Measurements from ENCODE around the gene PPP4R3C.
"Not testable (repeated sequence)": the region's sequence is repeated elsewhere in the genome, so short reads cannot be mapped to it uniquely, and the experiment has no call there.

The PPP4R3C gene

GRCh38 chrX:27446423-27446822 is 16.7 kb downstream of the PPP4R3C start:
- TF ChIP-seq, protein P1, sequence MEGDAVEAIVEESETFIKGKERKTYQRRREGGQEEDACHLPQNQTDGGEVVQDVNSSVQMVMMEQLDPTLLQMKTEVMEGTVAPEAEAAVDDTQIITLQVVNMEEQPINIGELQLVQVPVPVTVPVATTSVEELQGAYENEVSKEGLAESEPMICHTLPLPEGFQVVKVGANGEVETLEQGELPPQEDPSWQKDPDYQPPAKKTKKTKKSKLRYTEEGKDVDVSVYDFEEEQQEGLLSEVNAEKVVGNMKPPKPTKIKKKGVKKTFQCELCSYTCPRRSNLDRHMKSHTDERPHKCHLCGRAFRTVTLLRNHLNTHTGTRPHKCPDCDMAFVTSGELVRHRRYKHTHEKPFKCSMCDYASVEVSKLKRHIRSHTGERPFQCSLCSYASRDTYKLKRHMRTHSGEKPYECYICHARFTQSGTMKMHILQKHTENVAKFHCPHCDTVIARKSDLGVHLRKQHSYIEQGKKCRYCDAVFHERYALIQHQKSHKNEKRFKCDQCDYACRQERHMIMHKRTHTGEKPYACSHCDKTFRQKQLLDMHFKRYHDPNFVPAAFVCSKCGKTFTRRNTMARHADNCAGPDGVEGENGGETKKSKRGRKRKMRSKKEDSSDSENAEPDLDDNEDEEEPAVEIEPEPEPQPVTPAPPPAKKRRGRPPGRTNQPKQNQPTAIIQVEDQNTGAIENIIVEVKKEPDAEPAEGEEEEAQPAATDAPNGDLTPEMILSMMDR (IDR thresholded peaks at IDR 0.05; ENCODE audit: insufficient read depth, low read length, poor library complexity, severe bottlenecking), result no peak
- DNase-seq (ENCODE audit: extremely low read depth, insufficient read length), result no peak
- no peaks in the 10 kb centered on the region for H3K27me3 ChIP-seq (replicated peaks; ENCODE audit: control insufficient read depth, insufficient read depth, low read length)
- no peak overlapping the region for H3K4me3 ChIP-seq (replicated peaks; ENCODE audit: low read depth, low read length)
- no peaks in the 10 kb centered on the region for H3K36me3 ChIP-seq (ENCODE audit: control insufficient read depth, insufficient read depth, low read length)

- Histone ChIP-seq H3K4me3 (replicated peaks; ENCODE audit: low read depth, low read length) (no peak overlapping the region), H3K27me3 (replicated peaks; ENCODE audit: control insufficient read depth, insufficient read depth, low read length) (no peaks in the 10 kb centered on the region), H3K36me3 (ENCODE audit: control insufficient read depth, insufficient read depth, low read length) (no peaks in the 10 kb centered on the region)
- TF ChIP-seq, protein P1 (IDR thresholded peaks at IDR 0.05; ENCODE audit: insufficient read depth, low read length, poor library complexity, severe bottlenecking), result no peak
- no peak for DNase-seq (ENCODE audit: extremely low read depth, insufficient read length)
Measured at GRCh38 chrX:27445438-27445837, 17.7 kb downstream of the PPP4R3C start.

GRCh38 chrX:27444093-27444908 is 18.8 kb downstream of the PPP4R3C start:
- TF ChIP-seq, protein P1 (IDR thresholded peaks at IDR 0.05; ENCODE audit: insufficient read depth, low read length, poor library complexity, severe bottlenecking), result no peak
- H3K36me3 ChIP-seq (ENCODE audit: control insufficient read depth, insufficient read depth, low read length), result no peaks in the 10 kb centered on the region
- DNase-seq (ENCODE audit: extremely low read depth, insufficient read length), result no peak
- H3K27me3 ChIP-seq (replicated peaks; ENCODE audit: control insufficient read depth, insufficient read depth, low read length), result no peaks in the 10 kb centered on the region
- H3K4me3 ChIP-seq (replicated peaks; ENCODE audit: low read depth, low read length), result no peak overlapping the region

- not testable (repeated sequence) for H3K4me3 ChIP-seq (replicated peaks; ENCODE audit: low read depth, low read length); DNase-seq (ENCODE audit: extremely low read depth, insufficient read length); H3K27me3 ChIP-seq (replicated peaks; ENCODE audit: control insufficient read depth, insufficient read depth, low read length); H3K36me3 ChIP-seq (ENCODE audit: control insufficient read depth, insufficient read depth, low read length)
Measured at GRCh38 chrX:27442392-27442791, 20.7 kb downstream of the PPP4R3C start.

DNA sequence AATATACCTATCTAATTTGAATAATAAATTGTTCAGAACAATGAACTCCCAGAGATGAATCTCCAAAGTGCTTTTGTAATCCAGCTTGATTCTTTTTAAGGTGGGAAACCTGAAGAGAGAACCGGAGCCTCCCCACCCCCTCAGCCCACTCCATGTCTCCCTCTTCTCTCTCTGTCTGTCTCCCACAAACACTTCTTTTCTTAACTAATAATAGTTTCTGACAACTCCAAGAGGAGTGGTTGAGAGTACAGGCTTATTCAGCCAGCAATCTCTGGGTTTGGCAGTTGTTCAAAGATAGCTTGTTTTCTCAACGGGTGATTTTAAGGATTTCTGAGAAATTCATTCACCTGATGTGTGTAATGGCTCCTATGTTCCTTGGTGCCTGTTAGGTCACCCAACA is 23.4 kb downstream of the PPP4R3C start:
- Histone ChIP-seq H3K36me3 (ENCODE audit: control insufficient read depth, insufficient read depth, low read length) (no peaks in the 10 kb centered on the region), H3K27me3 (replicated peaks; ENCODE audit: control insufficient read depth, insufficient read depth, low read length) (no peaks in the 10 kb centered on the region), H3K4me3 (replicated peaks; ENCODE audit: low read depth, low read length) (no peak overlapping the region)
- DNase-seq (ENCODE audit: extremely low read depth, insufficient read length), result no peak
- TF ChIP-seq, protein P1 (IDR thresholded peaks at IDR 0.05; ENCODE audit: insufficient read depth, low read length, poor library complexity, severe bottlenecking), result no peak

DNA sequence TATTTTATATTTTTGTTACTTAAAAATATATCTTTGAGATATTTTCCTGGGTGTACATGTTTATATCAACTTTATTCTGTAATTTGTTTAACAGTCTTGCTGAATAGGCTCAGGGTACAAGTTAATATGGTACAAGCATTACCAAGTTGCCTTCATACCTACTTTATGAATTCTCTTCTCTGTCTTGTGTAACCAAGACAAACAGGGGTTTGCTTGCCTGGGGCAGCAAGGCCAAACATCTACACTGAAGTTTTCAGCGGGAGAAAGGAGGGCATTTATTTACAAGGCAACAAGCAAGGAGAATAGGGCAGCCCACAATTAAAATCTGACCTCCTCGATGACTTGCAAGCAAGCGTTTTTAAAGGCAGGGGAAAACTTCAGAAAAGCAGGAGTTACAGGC is 24.2 kb downstream of the PPP4R3C start:
- TF ChIP-seq, protein P1 (IDR thresholded peaks at IDR 0.05; ENCODE audit: insufficient read depth, low read length, poor library complexity, severe bottlenecking), result no peak
- DNase-seq (ENCODE audit: extremely low read depth, insufficient read length), result no peak
- H3K4me3 ChIP-seq (replicated peaks; ENCODE audit: low read depth, low read length), result no peak overlapping the region
- no peaks in the 10 kb centered on the region for H3K27me3 ChIP-seq (replicated peaks; ENCODE audit: control insufficient read depth, insufficient read depth, low read length)
- no peaks in the 10 kb centered on the region for H3K36me3 ChIP-seq (ENCODE audit: control insufficient read depth, insufficient read depth, low read length)
